Progenitor cell of endocrine pancreas (in vitro differentiated cells): ENCODE data around the gene MOV10L1. TPM values are rescaled to one million over a fixed set of nuclear protein-coding genes. Genes with fewer than 3 reads are reported as not detected.

Source experiments
- DNase-seq: peaks from one replicate; pipeline ENCODE4 v3.0.0; 2021; ENCODE audit warnings: low spot score; ENCODE audit not compliant: unreplicated experiment
- H3K27ac Mint-ChIP-seq: 2 replicates; pipeline ENCODE4 v1.8.0; 2021; ENCODE audit warnings: mild to moderate bottlenecking, moderate library complexity, mixed read lengths
- H3K27me3 Mint-ChIP-seq: 2 replicates; pipeline ENCODE4 v1.8.0; 2021; ENCODE audit warnings: mixed read lengths
- H3K36me3 Mint-ChIP-seq: 2 replicates; pipeline ENCODE4 v1.8.0; 2022; ENCODE audit warnings: mixed read lengths; ENCODE audit not compliant: insufficient read depth
- H3K4me1 Mint-ChIP-seq: 2 replicates; pipeline ENCODE4 v1.8.0; 2021; ENCODE audit warnings: low read depth, mixed read lengths
- H3K4me3 Mint-ChIP-seq: 2 replicates; pipeline ENCODE4 v1.8.0; 2021; ENCODE audit warnings: low read depth, mild to moderate bottlenecking, moderate library complexity, mixed read lengths
- H3K9me3 Mint-ChIP-seq: 2 replicates; pipeline ENCODE4 v1.8.0; 2021; ENCODE audit warnings: low read depth, mixed read lengths
- total RNA-seq: library from RNA; stranded (reverse); gene quantifications from 2 replicates; pipeline ENCODE4 v1.2.1, GENCODE V29; 2021
- TF ChIP-seq, protein P1 (sequence below): fragments of 200-600 bp; sonication (generic); IDR thresholded peaks from one replicate; pipeline ENCODE4 v1.5.0; 2021; ENCODE audit warnings: antibody characterized with exemption, mild to moderate bottlenecking; ENCODE audit not compliant: unreplicated experiment

The MOV10L1 gene
- total RNA-seq, 1 donor from 2014 or later = 0.22 TPM

DNA sequence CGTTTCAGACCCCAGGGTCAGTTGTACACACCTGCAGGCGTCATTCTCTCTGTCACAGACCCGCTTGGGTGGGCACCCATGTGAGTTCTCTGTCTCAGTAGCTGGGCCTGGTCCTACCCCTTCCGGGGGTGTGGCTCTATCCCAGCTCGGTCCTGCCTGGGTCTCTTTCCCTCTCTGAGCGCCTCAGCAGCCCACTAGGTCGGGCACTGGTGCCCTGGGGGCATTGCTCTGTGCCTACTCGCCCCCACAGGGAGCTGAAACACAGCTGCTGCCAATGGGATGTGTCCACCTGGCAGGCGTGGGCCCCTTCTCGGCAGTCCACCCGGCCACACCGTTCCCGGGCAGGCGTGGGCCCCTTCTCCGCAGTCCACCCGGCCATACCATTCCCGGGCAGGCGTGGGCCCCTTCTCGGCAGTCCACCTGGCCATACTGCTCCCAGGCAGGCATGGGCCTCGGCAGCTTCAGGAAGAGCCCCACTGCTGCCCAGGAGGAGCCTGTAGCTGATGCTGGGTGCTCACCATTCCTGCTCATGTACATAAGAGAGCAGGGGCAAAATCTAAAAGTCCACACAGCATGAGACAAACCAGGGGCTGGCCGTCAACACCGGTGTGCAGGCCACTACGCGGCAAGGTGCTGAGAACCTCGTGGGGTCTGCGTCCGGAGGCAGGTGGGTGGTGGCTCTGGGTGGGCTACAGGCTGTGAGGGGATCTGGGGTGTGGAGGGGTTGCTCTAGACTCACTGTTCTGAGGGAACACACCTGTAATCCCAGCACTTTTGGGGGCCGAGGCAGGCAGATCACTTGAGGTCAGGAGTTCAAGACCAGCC is 16.9 kb upstream of the MOV10L1 start:
- no peak for DNase-seq

DNA sequence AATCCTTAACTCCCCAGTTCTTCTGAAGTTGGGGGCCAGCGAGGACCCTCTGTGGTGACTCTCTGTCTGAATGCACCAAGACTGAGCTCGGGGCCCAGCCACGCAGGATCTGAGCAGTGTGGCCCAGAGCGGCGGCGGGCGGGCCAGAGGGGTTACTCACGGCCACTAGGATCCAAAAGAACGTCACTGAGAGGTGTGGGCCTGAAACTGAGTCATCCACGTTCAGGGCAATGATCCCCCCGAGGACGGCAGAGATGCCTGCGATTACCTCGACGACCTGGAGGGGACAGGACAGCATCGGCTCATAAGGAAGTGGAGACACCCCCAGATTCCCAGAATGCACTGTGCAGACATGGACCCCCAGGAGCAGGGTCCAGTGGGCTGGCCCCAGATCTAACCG is 15.8 kb upstream of the MOV10L1 start:
- DNase-seq = no peak
- TF ChIP-seq, protein P1, sequence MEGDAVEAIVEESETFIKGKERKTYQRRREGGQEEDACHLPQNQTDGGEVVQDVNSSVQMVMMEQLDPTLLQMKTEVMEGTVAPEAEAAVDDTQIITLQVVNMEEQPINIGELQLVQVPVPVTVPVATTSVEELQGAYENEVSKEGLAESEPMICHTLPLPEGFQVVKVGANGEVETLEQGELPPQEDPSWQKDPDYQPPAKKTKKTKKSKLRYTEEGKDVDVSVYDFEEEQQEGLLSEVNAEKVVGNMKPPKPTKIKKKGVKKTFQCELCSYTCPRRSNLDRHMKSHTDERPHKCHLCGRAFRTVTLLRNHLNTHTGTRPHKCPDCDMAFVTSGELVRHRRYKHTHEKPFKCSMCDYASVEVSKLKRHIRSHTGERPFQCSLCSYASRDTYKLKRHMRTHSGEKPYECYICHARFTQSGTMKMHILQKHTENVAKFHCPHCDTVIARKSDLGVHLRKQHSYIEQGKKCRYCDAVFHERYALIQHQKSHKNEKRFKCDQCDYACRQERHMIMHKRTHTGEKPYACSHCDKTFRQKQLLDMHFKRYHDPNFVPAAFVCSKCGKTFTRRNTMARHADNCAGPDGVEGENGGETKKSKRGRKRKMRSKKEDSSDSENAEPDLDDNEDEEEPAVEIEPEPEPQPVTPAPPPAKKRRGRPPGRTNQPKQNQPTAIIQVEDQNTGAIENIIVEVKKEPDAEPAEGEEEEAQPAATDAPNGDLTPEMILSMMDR = no peak
- Mint-ChIP-seq H3K27ac (no peak overlapping the region), H3K4me1 (no peaks in the 10 kb centered on the region), H3K4me3 (no peak overlapping the region), H3K9me3 (no peaks in the 10 kb centered on the region), H3K36me3 (no peaks in the 10 kb centered on the region), H3K27me3 (peaks cover 8% of the 10 kb centered on the region)

More for the DNA sequence above, 16.9 kb upstream of the MOV10L1 start:
- Mint-ChIP-seq H3K4me1 (no peaks in the 10 kb centered on the region), H3K27me3 (peaks cover 8% of the 10 kb centered on the region), H3K9me3 (no peaks in the 10 kb centered on the region), H3K4me3 (no peak overlapping the region), H3K27ac (no peak overlapping the region), H3K36me3 (no peaks in the 10 kb centered on the region)
- TF ChIP-seq, protein P1 = no peak

GRCh38 chr22:50074551-50075530 is 15.0 kb upstream of the MOV10L1 start:
- no peak for DNase-seq
- Mint-ChIP-seq H3K36me3 (no peaks in the 10 kb centered on the region), H3K27me3 (peaks cover 8% of the 10 kb centered on the region), H3K9me3 (no peaks in the 10 kb centered on the region), H3K4me3 (no peak overlapping the region), H3K27ac (no peak overlapping the region), H3K4me1 (no peaks in the 10 kb centered on the region)
- TF ChIP-seq, protein P1 = no peak

DNA sequence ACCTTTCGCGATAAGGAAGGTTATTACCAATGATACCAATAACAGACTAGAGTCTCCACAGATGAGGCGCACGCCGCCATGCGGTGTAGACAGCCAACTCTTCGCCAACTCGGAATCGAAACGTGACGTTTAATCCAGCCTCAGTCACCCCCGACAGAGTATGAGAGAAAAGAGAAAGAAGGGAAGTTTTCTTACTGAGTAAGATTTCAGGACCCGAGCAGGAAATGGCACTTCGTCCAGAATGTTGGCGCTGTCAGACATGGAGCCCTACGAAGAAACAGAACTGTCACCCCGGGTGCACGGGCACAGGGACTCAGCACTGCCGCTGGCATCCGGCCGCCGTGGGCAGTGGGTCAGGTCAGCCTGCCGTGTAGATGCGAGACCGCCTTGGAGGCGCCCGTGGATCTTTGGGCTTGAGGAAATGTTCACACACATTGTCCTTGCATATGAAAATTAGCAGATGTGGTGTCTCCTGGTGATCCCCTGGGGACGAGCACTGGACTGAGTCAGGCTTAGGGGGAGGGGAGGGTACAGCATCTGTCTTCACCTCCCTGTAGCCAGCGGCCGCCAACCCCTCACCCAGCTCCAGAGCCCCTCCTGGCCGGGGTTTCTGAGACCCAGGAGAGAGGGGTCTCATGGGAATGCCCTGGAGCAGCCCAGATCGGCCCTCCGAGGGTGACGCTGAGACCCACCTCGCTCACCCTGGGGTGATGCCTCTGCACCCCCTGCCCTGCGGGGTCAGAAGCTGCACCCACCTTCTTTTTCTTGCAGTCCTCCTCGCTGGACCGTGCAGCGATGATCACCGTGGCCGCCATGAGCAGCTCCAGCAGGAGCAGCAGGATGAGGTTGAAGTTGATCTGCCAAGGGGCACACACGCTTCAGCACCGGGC is 12.9 kb upstream of the MOV10L1 start:
- H3K27ac Mint-ChIP-seq = no peak overlapping the region
- DNase-seq = no peak
- H3K4me3 Mint-ChIP-seq = no peak overlapping the region
- TF ChIP-seq, protein P1 = no peak
- peaks cover 14% of the 10 kb centered on the region for H3K27me3 Mint-ChIP-seq
- no peaks in the 10 kb centered on the region for H3K4me1 Mint-ChIP-seq
- H3K9me3 Mint-ChIP-seq = no peaks in the 10 kb centered on the region
- no peaks in the 10 kb centered on the region for H3K36me3 Mint-ChIP-seq

GRCh38 chr22:50078246-50078645 is 11.6 kb upstream of the MOV10L1 start:
- H3K36me3 Mint-ChIP-seq = no peaks in the 10 kb centered on the region
- no peak for DNase-seq
- TF ChIP-seq, protein P1 = no peak
- no peak overlapping the region for H3K27ac Mint-ChIP-seq
- H3K4me1 Mint-ChIP-seq = no peaks in the 10 kb centered on the region
- peaks cover 14% of the 10 kb centered on the region for H3K27me3 Mint-ChIP-seq
- no peak overlapping the region for H3K4me3 Mint-ChIP-seq
- H3K9me3 Mint-ChIP-seq = no peaks in the 10 kb centered on the region
